PC-9 (cell line): ENCODE measurements around the gene FAM120A.

Experiments used
- EZH2 ChIP-seq: fragments of 200-600 bp; sonication (generic); IDR thresholded peaks from 2 replicates; pipeline ENCODE4 v1.8.0; 2017; ENCODE audit warnings: antibody characterized with exemption, low read depth
- TF ChIP-seq, protein P1 (sequence below): fragments of 200-600 bp; sonication (generic); conservative IDR thresholded peaks from 2 replicates; pipeline ENCODE4 v1.6.1; 2017; ENCODE audit warnings: mixed run types, antibody characterized with exemption, mild to moderate bottlenecking, moderate library complexity

DNA sequence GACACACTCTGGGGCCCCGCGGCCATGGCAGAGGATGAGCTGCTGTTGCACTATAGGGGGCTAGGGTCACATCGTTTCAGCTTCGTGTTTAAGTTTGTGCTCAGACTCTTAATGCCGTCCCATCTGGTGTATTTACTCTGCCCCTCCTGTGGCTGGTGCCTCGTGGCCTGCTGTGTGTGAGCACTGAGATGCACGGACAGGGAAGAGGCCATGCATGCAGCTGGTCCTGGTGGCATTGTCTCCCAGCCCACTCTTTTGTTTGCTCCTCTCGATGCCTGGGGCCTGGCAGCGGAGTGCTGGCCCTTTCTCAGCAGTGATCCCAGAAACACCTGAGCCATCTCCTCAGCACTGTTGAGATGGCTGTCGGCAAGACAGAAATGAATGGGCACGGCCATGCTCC, 94.9 kb downstream of the FAM120A start:
- TF ChIP-seq, protein P1, sequence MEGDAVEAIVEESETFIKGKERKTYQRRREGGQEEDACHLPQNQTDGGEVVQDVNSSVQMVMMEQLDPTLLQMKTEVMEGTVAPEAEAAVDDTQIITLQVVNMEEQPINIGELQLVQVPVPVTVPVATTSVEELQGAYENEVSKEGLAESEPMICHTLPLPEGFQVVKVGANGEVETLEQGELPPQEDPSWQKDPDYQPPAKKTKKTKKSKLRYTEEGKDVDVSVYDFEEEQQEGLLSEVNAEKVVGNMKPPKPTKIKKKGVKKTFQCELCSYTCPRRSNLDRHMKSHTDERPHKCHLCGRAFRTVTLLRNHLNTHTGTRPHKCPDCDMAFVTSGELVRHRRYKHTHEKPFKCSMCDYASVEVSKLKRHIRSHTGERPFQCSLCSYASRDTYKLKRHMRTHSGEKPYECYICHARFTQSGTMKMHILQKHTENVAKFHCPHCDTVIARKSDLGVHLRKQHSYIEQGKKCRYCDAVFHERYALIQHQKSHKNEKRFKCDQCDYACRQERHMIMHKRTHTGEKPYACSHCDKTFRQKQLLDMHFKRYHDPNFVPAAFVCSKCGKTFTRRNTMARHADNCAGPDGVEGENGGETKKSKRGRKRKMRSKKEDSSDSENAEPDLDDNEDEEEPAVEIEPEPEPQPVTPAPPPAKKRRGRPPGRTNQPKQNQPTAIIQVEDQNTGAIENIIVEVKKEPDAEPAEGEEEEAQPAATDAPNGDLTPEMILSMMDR, result no peak
- no peak for TF ChIP-seq EZH2
